Dedifferentiated amniotic fluid mesenchymal stem cell (primary cell): Measurements from ENCODE around the gene UHRF1.
A peak's percentile ranks its signal among the peaks of the same experiment; 100 is the strongest.

Experiments used
- DNase-seq: peaks from one replicate; pipeline ENCODE4 v3.0.0-alpha.2; 2016; ENCODE audit errors: extremely low spot score

Gene UHRF1

GRCh38 chr19:4990306-4990705, 81.0 kb downstream of the UHRF1 start:
- DNase-seq, result no peak

- DNase-seq, result no peak
These were observed 82.2 kb downstream of the UHRF1 start for GRCh38 chr19:4991538-4991937.

- no peak for DNase-seq
These were observed 82.8 kb downstream of the UHRF1 start for GRCh38 chr19:4991996-4992698.

GRCh38 chr19:4993683-4994082, 84.4 kb downstream of the UHRF1 start:
- DNase-seq, result no peak

- no peak for DNase-seq
These were observed 87.4 kb downstream of the UHRF1 start for GRCh38 chr19:4996701-4997100.

- DNase-seq, result no peak
These were observed 88.0 kb downstream of the UHRF1 start for GRCh38 chr19:4997297-4997696.

- DNase-seq, result no peak
These were observed 90.9 kb downstream of the UHRF1 start for GRCh38 chr19:5000120-5000611.

- no peak for DNase-seq
These were observed 92.3 kb downstream of the UHRF1 start for GRCh38 chr19:5001615-5002014.

- peak; percentile 30 for DNase-seq
These were observed 92.8 kb downstream of the UHRF1 start for GRCh38 chr19:5002143-5002542.

GRCh38 chr19:5003781-5004180, 94.5 kb downstream of the UHRF1 start:
- DNase-seq, result no peak

GRCh38 chr19:5005096-5005495, 95.8 kb downstream of the UHRF1 start:
- no peak for DNase-seq

GRCh38 chr19:5006201-5006600, 96.9 kb downstream of the UHRF1 start:
- DNase-seq, result no peak

GRCh38 chr19:5006821-5007220, 97.5 kb downstream of the UHRF1 start:
- DNase-seq, result no peak
